Germinal center (tissue), 1 donor: ENCODE results near the gene IL12RB2.

Experiments used
- DNase-seq: peaks from one replicate; pipeline ENCODE4 v3.0.0; 2012; ENCODE audit warnings: mixed read lengths, low spot score

IL12RB2 gene

DNA sequence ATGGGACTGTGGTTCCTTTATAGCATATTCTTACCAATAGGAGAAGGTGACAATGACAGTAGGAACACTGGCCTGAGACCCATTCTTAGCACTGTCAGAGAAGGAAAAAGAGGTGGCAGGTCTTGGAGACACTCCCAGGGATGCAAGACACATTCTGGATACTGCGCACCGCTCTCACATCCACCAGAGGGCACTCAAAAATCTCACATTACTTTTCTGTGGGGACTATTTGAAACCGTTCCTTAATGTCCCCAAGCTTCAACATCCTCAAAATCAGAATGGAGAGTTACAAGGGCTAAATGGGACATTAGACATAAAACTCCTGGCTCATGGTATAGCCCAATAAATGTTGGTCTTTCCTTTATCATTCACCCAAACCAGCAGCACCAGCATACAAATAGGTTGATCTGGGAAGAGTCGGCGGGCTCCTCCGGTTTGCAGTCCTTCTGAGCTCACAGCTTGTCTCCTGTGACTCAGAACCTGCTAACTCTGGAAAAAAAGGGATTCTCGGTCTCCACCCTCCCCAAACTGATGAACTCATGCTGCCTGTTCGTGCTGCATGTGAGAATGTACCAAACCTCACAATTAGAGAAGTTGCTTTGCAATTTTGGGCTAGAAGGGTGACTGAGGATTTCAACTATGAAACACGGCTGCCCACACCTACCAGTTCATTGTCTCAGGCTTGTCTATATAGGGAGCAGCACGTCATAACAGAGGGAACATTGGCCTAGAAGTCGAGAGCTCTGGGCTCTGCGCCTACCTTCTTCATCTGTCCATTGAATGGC lies 40.2 kb downstream of the IL12RB2 start:
- DNase-seq: peak; percentile 30

DNA sequence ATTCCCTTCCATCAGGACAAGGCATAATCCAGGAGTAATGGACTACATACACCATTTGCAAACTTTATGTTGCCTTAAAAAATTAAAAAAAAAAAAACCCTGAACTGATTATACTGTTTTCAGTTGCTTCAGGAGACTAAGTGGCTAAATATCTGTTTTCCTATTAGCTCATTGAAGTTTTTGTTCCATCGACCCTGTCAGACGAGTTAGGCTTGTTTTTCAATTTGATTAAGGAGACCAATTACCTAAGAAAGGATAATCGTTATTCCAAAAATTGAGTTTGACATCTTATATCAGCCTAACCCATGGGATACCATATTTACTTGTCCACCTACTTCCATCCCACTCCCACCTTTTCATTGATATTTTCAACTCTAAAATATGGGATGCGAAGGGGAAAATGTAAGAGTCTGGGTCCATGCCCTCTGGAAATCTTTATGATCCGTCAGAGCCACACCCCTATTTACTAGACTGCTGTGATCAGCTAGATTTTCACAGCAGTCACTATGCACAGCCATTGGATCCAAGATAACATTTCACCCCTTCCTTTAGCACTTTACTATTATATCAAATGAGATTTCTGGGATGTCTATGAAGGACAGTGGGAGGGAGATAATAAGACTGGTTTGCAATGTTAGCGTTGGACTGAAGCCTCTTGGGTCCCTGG lies 41.0 kb downstream of the IL12RB2 start:
- no peak for DNase-seq

DNA sequence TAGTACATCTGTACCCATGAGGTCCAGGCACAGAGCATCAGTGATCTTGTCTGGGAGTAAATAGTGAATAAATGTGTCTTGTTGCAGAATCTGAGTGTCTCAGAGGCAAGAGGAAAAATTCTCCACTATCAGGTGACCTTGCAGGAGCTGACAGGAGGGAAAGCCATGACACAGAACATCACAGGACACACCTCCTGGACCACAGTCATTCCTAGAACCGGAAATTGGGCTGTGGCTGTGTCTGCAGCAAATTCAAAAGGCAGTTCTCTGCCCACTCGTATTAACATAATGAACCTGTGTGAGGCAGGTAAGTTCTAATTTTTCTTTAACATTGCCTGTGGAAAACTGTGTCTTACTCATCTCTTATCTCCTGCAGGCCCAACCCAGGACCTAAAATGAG lies 43.1 kb downstream of the IL12RB2 start:
- DNase-seq: no peak

DNA sequence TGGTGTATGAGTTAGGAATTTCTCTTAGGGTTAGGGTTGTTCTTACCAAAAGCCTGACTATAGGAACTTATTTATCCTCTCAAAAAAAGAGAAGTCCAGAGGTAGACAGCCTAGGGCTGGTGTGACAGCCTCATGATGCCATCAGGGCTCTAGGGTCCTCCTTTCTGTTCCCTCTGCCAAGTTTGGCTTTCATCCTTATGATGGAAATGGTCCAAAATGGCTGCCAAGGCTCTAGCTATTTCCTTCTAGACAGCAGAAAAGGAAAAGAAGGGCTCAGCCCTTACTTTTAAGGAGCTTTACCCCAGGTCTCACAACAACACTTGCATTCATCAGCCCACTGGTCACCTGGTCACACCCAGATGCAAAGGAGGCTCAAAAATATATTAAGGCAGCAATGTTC lies 44.5 kb downstream of the IL12RB2 start:
- no peak for DNase-seq

DNA sequence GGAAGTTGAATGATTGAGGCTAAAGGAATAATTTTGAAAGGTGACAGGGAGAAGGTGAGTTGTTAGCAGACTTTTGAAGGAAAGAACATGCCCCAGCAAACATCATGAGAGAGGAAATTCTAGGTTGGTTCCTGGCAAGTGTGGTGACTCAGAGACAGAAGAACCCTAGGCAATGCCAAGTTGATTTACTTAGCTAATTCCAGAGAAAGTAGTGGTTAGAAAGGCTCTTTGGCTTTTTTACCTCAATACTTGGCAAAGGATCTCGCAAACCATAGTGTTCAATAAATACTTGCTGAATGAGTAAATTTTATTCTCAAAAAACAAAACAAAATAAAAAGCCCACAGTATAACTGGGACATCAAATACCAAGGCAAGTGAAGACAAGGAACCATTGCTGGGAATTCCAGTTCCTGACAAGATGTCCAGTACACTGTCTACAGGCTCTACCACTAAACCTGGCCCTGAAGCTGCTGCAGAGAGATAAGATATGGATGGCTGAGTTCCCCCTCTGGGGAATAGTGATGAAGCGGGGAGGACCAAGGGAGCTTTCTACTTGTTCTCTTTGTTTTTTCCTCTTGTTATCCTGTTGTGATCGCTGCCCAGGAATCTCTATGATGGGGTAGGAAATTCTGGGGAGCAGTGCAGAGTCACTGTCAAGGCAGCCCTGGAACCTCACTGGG lies 48.2 kb downstream of the IL12RB2 start:
- no peak for DNase-seq

DNA sequence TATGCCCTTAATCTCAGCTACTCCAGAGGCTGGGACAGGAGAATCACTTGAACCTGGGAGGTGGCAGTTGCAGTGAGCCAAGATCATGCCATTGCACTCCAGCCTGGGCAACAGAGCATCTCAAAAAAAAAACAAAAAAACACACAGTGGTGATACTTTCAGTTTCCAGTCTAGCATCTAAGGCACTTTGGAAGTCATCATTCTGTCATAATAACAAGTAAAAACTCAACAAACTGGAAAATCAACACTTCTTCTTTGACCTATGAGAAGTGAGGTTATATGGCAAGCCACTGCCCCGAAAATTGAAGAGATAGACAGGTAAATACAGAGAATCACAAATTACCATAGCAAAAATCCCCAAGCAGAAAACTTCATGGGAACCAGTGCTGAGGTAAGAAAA lies 51.9 kb downstream of the IL12RB2 start:
- no peak for DNase-seq

DNA sequence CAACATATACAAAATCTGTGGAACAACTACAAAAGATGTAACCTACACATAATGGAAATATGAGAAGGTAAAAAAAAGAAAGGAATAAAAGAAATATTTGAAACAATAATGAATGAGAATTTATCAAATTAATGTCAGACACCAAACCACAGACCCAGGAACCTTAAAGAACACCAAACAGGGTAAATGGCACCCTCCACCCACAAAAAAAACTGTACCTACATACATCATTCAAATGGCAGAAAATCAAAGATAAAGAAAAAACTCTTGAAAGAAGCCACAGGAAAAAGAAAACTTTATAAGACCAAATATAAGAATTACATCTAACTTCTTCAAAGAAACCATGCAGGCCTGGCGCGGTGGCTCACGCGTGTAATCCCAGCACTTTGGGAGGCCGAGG lies 54.0 kb downstream of the IL12RB2 start:
- DNase-seq: no peak

DNA sequence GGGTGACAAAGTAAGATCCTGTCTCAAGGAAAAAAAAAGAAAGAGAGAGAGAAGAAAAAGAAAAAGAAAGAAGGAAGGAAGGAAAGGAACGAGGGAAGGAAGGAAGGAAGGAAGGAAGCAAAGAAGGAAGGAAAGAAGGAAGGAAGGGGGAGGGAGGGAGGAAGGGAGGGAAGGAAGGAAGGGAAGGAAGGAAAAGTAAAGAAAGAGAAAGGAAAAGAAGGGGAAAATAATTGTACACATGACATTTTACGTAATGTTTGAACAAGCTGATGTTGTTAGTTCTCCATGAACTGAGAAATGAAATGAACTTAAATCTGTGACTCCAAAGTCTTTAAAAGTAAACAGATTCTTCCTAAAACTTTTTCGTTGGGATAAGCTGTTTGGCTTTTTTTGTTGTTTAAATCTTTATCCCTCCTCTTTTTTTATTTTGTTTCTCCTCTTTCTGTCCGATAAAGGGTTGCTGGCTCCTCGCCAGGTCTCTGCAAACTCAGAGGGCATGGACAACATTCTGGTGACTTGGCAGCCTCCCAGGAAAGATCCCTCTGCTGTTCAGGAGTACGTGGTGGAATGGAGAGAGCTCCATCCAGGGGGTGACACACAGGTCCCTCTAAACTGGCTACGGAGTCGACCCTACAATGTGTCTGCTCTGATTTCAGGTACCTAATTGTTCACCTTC lies 59.8 kb downstream of the IL12RB2 start:
- no peak for DNase-seq

DNA sequence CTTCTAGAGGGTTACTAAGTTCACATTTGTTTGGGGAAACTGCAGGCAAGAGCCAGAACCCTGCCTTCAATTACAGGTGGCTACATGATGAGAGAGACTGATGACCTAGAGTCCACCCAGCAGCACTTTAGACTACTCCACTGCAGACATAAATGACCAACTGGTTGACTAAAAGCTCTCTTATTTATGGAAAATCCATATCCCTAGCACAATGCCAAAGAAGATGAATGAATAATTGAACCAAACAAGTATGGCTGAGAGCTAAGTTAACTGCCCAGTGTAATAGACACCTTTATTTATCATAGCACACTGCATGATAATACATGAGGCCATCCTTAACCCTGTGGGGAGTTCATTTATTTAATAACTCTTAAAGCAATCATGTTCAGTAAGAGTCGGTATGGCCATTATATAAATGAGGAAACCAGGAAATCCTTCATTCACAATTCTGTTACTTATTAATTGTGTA lies 60.4 kb downstream of the IL12RB2 start:
- DNase-seq: no peak

DNA sequence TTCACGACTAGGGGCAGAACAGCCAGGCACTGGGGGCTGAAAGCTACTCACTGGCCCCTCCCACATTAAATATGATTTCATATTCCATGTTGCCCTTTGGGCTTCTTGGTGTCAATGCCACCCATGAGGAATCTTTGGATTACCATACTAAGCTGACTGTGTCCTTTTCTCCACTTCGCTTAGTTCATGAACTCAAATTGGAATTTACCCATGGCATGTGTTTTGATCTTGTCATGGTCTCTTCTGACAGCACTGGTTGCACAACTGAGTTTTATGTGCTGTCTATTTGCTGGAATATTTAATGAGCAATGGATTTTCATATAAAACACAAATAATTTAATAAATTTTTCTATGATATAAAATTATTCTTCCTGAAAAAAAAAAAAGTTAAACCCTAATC lies 63.4 kb downstream of the IL12RB2 start:
- DNase-seq: no peak

DNA sequence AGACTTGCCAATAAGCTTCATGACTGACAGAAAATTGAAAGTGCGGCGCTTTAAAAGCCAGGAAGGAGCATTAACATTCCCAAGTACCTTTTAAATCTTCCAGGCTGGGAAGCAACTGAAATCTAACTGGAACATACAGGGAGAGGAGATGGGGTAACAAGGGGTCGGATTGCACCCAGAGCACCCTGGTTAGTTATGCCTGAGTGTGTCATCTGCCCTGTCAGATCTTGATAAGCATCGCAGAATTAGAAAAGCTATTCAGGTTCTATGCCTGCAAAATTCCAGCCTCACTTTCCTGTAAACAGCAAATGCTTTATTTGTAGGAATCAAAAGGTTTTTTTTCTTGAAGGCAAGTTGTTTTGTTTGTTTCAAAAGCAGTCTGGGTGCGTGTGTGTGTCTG lies 64.0 kb downstream of the IL12RB2 start:
- DNase-seq: no peak

DNA sequence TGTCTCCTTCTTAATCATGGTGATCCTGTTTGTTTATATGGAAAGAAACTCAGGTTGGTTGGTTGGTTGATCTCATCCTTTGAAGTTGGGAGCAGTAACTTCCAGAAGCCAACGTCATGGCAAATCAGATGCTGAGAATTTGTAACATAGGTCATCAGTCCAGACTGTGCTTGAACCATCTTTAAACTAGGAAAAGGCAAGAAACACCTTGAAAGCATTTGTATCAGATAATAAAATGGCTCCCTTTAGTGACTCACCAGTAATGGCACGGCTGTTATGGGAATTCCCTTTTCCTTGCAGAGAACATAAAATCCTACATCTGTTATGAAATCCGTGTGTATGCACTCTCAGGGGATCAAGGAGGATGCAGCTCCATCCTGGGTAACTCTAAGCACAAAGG lies 64.5 kb downstream of the IL12RB2 start:
- no peak for DNase-seq

DNA sequence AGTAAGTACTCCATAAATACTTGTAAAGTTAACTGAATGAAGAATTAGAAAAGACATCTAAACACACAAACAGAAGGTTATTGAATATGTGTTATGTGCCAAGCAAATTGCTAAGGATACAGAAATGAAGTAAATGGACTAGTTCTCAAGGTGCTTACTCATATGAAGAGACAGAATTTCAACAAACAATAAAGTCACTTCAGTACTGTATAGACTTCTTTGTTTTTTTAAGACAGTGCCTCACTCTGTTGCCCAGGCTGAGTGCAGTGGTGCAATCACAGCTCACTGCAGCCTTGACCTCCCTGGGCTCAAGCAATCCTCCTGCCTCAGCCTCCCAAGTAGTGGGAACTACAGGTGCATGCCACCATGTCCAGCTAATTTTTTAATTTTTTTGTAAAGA lies 65.2 kb downstream of the IL12RB2 start:
- DNase-seq: no peak

DNA sequence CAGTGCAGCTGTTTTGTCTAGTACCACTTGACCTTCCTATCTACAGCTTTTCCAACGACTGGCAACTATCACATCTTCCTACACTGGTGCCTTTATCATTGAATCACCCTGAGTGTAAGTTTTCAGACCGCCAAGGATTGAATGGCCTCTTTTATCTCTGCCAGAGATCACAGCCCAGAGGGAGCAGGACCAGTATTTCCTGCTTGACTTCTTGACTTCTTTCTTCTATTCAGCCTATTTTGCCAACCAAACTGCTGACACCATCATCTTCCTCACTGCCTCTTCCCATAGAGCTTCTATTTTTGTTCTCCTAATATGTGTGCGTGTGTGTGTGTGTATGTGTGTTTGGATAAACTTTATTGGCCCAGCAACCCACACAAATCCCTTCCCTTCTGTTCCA lies 68.7 kb downstream of the IL12RB2 start:
- DNase-seq: no peak

DNA sequence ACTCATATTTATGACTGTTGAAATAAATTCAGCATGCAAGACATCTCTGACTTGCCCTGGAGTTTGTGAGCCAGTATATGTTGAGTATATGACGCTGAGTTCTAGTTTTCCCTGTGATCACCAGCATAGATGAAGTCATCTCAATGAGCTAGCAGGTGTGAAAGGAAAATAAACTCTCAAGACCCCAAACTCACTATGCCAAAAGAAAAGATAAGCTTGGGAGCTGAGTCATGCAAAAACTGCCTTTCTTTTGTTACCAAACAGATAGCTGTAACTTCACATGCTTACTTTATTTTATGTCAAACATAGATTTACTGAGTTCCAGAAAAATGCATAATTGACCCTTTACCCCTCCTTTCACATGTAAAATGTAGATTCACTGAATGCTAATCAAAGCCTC lies 69.6 kb downstream of the IL12RB2 start:
- DNase-seq: no peak

DNA sequence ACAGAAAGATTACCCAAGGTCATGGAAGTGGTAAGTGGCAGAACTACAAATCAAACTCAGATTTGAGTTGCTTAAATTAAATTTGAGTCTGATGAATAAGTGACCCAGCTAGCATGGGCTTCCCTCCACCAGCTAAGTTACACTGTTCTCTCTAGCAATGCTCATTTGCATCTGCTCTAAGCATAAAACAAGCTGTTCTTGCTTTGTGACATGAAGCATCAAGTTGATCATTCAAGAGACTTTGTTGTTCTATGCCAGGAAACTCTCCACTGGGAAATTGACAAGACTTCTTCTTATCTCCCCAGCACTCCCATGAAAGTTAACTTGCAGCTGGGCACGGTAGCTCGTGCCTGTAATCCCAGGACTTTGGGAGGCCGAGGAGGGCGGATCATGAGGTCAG lies 73.5 kb downstream of the IL12RB2 start:
- DNase-seq: no peak

DNA sequence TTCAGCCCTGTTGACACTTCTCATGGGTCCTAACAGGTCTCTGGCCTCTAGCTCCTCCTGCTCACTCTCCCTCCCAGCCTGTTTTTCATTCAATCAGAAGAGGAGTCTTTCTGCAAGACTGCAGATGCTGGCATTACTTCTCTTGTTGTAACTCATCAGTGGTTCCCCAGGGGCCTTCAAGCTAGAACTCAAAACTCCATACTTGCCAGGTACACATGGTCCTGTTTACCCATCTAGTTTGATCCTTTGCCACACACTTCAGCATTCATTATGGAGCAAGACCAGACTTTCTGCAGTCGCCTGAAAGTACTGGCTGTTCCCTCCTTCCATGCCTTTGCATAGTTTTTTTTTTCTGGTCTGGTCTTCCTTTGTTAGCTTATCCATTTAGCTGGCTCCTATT lies 74.6 kb downstream of the IL12RB2 start:
- DNase-seq: no peak

DNA sequence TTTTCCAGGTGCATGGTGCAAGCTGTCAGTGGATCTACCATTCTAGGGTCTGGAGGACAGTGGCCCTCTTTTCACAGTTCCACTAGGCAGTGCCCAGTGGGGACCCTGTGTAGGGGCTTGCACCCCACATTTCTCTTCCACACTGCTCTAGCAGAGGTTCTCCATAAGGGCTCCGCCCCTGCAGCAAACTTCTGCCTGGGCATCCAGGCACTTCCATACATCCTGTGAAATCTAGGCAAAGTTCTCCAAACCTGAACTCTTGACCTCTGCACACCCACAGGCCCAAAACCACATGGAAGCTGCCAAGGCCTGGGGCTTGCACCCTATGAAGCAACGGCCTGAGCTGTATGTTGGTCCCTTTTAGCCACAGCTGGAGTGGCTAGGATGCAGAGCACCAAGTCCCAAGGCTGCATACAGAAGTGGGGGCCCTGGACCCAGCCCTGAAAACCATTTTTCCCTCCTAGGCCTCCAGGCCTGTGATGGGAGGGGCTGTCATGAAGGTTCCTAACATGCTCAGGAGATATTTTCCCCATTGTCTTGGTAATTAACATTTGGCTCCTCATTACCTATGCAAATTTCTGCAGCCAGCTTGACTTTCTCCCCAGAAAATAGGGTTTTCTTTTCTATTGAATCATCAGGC lies 76.4 kb downstream of the IL12RB2 start:
- no peak for DNase-seq

DNA sequence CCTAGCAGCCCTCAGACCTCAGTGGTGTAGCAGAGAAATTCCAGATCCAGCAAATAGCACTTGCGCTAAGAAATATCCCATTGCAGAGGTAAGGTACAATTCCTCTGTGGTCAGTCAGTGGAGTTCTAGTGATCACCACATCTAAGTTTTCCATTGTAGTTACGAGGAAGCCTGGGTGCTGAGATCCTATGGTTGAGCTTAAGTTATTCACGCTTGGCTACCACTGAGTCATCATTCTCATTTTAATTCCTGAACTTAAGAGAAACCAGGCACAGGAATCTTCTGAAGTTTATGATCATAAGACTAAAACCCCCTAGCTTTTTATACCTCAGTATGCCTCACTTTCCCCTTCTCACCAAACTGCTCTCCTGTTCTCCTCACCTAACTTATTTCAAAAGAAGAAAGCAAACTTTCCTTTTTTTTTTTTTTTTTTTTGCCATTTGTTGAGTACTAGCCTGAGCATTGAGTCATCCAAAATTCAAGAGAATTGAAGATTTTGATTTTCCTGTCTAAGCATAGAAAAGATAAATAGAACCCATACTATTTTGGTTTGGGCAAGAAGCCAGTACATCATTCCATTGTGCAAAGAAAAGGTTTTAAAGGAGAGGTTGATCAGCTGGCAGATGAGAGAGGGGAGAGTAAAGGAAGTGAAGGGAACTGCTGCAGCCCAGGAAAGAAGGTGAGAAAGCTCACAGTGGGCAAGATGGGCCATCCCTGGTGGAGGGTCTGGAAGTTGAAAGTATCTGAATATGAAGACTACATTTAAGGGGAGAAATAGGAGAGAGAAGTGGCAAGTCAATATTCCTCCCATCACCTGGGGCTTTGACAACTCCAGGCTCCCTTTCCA lies 82.6 kb downstream of the IL12RB2 start:
- DNase-seq: no peak

DNA sequence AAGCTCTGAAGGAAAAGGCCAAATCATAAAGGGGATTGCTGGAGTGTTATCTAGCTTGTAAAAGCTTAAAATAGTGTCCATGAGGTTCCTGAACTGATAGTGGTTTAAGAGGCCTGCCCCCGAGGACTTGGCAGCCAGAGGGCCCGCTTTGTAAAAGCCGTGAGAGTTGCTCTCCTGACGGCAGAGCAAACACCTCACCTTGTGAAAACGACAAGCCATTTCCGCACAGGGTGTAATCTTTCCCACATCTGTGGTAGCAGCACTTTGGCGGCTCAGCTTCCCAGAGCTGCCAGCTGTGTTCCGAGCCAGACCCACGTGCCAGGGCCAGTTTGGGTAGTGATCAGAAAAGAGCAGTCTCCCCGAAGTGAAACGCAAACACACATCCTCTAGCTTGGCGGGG lies 85.6 kb downstream of the IL12RB2 start:
- DNase-seq: no peak

DNA sequence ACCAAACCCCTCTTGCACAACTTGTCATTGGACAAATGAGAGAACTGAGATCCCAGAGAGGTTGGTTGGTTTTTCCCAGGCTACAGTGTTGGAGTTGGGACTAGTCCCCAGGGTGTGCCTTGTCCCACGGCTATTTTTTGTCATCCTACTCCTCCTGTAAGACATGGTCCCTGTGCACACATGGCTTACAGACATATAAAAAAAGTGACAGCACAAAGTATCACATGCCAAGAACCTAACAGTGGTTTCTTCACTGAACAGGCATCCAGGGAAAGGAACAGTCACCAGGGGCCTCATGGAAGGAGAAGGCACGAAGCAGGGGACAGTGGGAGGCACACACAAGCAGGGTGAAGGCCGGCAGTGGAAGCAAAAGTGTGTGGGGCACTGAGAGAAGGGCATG lies 86.1 kb downstream of the IL12RB2 start:
- no peak for DNase-seq
